NOMO-1 treated with dmso at 0.1 percent for 144 hours (cell line): ENCODE data around the gene SLC30A10.
"Not testable (repeated sequence)": the region's sequence is repeated elsewhere in the genome, so short reads cannot be mapped to it uniquely, and the experiment has no call there.

Source experiments
- DNase-seq: peaks from one replicate; lab custom pipeline; 2025; ENCODE audit not compliant: unreplicated experiment; lab: John Stamatoyannopoulos, UW

The SLC30A10 gene

DNA sequence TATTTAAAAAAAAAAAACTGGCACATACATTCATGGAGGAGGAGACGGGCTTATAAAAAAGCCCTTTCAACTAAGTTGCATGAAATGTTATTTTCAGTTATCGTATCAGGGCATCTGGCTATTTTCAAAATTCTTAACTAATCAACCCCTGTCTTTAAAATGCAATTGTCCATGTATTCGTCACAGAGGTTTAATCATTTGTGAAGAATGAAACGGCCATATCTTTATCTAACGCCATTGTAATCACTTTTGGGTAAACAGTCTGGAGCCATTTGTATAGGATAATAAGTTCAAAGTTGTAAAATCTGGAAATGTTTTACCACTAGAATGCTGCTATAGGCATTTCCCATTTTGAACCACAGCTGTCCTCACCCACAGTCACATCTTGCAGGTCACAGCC is 30.4 kb downstream of the SLC30A10 start:
- DNase-seq = no peak

DNA sequence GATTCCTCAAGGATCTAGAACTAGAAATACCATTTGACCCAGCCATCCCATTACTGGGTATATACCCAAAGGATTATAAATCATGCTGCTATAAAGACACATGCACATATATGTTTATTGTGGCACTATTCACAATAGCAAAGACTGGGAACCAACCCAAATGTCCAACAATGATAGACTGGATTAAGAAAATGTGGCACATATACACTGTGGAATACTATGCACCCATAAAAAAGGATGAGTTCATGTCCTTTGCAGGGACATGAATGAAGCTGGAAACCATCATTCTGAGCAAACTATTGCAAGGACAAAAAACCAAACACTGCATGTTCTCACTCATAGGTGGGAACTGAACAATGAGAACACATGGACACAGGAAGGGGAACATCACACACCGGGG is 36.1 kb downstream of the SLC30A10 start:
- not testable (repeated sequence) for DNase-seq

DNA sequence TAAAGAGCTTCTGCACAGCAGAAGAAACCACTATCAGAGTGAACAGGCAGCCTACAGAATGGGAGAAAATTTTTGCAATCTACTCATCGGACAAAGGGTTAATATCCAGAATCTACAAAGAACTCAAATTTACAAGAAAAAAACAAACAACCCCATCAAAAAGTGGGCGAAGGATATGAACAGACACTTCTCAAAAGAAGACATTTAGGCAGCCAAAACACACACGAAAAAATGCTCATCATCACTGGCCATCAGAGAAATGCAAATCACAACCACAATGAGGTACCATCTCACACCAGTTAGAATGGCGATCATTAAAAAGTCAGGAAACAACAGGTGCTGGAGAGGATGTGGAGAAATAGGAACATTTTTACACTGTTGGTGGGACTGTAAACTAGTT is 36.5 kb downstream of the SLC30A10 start:
- DNase-seq = not testable (repeated sequence)

DNA sequence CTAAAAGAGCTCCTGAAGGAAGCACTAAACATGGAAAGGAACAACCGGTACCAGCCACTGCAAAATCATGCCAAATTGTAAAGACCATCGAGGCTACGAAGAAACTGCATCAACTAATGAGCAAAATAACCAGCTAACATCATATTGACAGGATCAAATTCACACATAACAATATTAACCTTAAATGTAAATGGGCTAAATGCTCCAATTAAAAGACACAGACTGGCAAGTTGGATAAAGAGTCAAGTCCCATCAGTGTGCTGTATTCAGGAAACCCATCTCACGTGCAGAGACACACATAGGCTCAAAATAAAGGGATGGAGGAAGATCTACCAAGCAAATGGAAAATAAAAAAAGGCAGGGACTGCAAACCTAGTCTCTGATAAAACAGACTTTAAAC is 39.7 kb downstream of the SLC30A10 start:
- not testable (repeated sequence) for DNase-seq

DNA sequence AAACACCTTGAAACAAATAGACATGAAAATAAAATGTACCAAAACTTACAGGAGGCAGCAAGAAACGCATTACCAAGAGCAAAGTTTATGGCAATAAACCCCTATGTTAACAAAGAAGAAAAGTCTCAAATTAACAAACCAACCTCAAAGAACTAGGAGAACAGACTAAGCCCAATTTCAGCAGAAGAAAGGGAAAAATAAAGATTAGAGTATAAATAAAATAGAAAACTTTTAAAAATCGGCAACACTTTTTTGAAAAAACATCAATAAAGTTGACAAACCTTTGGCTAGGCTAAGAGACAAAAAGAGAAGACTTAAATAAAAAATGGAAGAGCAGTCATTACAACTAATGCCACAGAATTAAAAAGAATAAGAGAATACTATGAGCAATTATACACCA is 42.7 kb downstream of the SLC30A10 start:
- DNase-seq = no peak

DNA sequence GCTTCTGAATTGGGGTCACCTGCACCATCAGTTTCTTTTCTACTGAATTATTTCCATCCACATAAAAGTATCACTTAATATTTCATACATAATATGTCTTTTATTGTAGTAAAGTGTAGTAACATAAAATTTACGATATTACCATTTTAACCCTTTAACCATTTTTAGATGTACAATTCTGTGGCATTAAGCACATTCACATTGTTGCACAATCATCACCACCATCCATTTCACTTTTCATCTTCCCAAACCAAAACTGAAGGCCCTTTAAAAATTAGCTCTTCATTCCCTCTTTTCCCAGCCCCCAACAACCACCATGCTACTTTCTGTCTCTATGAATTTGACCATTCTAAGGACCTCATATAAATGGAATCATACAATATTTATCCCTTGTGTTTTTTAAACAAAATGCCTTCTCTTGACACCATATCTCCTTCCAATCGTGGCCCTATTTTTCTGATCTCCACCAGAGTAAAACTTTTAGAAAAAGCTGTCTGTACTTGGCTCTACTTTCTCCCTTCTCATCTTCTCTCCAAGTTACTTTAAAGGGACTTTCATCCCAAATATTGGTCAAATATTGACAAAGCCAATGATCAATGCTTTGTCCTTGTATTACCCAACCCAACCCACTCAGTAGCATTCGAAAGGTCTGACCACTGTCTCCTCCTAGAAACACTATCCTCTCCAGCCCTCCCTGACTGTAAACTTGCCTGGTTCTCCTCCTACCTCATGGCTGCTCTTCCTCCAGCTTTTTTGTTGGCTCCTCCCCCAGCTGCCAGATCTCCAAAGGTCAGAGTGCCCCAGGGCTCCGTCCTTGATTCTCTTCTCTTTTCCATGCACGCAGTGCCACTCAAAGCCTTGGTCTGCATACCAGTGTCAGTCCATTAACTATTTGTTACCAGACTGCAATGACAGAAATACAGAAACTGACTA is 44.7 kb downstream of the SLC30A10 start:
- no peak for DNase-seq

DNA sequence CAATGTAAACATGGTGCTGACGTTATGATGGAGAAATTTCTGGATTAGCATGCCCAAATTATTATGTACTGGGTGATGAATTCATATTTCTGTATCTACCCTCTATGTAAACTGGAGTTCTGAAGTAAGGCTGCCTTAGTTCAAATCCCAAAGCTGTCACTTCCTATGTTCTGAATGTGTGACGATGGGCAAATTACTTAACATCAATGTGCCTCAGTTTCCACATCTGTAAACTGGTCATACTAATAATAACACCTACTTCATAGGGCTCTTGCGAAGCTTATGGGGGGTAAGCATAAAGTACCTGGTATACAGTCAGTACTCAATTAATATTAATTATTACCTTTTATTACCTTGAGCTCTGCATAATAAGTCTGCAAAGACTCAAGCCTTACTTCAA is 45.6 kb downstream of the SLC30A10 start:
- no peak for DNase-seq

DNA sequence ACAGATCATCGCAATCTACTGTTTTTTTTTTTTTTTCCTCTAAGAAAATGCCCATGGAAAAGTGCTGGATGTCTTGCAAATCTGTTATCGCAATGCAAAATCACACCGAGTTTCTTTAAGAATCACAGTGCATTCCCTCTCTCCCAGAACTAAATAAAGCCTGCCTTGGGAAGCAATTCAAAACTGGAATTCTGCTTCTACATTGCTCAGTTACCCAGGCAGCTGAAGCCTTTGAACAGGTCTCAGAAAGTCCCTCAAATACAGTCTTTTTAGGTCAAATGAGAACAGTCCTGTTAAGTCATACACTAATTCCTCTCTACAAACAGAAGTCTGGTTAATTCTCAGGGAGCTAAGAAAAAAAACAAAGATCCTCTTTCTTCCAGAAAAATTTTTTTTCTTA is 46.3 kb downstream of the SLC30A10 start:
- no peak for DNase-seq

DNA sequence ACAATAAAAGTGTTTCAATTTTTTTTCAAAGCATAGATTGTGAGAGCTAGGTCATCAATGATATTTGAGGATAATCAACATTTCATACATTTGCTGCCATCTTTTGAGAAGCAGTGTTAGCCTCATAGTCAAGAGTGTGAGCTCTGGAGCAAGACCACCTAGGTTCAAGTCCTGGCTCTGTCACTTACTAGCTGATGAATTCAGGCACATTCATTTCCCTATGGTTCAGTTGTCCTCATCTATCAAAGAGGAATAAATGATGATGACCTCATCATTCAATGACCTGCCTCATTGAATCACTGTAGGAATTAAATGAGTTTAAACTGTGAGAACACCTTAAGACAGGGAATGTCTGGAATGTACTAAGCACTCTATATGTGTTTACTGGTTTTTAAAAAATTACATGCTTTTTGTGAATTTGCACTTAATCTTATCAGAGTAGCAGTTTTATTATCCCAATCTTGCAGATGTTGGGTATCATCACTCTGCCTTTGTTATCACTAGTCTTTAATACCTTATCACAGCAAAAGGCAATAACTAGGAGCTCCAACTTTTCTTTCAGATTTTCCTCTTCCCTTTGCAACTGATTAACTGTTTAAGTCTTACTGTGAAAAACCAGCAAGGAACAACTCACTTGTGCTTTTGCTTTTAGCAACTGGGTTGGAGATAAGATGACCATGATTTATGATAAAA is 47.4 kb downstream of the SLC30A10 start:
- no peak for DNase-seq

DNA sequence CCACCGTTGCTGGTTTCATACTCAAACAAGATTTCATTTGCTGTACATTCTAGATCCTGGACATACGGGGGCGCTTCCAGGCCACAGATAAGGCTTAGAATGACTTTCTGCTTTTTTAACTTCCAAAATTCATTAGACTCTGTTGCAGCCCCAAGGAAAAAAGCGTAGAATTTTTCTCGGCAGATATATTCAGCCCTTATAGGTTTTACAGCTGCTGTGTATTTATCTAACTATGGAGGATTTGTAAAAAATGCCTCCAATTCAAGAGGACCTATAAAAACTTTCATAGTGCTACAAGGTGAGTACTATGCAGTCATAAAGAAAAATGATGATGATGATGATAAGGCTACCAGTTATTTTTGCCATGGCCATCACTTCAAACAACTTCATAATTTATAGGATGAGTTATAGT is 51.6 kb downstream of the SLC30A10 start:
- DNase-seq = no peak

DNA sequence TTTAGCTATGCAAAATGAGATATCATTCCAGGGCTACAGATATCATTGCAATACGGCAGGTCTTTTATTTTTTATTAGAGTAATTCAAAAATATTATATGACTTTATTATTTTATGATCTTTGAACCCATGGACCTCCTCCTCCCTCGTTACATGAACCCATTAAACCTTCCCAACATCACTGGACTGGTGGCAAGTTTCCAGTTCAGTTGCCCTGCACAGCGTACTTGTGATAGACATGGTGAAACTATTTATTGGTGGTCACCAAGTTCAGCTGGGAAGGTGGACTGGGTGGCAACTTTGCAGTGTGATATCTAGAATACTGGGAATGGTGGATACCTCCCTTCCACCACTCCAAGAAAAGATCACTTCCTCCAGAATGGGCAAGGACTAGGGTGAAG is 52.5 kb downstream of the SLC30A10 start:
- no peak for DNase-seq

DNA sequence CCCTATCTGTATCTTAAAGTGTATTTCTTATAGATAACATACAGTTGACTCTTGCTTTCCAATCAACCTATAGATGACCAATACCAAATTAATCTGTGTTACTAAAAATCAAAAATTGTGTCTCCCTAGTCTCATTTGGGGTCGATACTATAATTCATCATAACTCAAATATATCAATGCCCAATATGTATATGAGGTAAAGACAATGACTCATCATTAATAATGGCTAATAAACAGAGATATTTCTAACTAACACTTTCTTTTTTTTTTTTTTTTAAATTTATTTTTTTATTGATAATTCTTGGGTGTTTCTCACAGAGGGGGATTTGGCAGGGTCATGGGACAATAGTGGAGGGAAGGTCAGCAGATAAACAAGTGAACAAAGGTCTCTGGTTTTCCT is 55.8 kb downstream of the SLC30A10 start:
- not testable (repeated sequence) for DNase-seq

DNA sequence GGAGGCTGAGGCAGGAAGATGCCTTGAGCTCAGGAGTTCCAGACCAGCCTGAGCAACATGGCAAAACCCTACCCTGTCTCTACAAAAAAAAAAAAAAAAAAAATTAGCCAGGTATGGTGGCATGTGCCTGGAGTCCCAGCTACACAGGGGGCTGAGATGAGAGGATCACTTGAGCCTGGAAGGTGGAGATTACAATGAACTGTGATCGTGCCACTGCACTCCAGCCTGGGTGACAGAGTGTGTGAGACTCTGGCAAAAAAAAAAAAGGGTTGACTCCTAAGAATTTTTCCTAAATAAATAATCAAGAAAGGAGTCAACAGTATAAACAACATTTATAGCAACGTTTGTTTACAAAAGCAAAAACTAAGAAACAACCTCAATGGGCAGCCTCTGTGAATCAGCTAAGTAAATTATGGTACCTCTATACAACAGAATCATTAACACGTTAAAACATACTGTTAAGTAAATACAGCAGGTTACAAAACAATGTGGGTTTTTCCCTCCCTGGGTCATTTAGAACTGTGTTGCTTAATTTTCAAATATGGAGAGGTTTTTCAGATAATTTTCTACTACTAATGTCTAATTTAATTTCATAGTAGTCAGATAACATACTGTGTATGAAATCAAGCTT is 56.8 kb downstream of the SLC30A10 start:
- DNase-seq = no peak

DNA sequence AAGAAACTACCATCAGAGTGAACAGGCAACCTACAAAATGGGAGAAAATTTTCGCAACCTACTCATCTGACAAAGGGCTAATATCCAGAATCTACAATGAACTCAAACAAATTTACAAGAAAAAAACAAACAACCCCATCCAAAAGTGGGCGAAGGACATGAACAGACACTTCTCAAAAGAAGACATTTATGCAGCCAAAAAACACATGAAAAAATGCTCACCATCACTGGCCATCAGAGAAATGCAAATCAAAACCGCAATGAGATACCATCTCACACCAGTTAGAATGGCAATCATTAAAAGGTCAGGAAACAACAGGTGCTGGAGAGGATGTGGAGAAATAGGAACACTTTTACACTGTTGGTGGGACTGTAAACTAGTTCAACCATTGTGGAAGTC is 59.7 kb downstream of the SLC30A10 start:
- not testable (repeated sequence) for DNase-seq
